Inferior parietal cortex (tissue), 1 donor: Measurements from ENCODE around the gene COL4A6.

Experiments
- DNase-seq: peaks from one replicate; pipeline ENCODE4 v3.0.0-alpha.2; 2016; ENCODE audit errors: extremely low spot score

COL4A6 gene

DNA sequence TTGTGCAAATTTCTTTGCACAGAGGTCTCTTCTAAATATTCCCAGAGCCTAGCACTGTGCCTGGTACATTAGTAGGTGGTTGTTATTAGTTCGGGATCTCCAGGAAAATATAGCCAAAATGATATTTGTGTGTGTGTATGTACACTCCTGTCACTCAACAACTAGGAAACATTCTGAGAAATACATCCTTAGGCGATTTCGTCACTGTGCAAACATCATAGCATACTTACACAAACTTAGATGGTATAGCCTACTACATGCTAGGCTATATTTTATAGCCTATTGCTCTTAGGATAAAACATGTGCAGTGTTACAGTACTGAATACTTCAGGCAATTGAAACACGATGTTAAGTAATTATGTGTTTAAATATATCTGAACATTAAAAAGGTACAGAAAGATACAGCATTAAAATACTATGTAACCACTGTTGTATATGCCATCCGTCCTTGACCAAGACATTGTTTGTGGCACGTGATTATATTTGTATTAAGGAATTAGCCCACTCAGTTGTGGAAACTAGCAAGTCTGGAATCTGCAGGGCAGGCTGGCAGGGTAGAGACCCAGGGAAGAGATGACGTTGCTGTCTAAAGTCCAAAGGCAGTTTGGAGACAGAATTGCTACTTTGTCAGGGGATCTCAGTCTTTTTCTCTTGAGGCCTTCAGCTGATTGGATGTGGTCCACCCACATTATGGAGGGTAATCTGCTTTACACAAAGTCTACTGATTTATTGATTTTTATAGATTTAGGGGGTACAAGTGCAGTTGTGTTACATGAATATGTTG lies 106.9 kb downstream of the COL4A6 start:
- DNase-seq = no peak

- DNase-seq = no peak
These were observed 114.5 kb downstream of the COL4A6 start for GRCh38 chrX:108323751-108324150.

DNA sequence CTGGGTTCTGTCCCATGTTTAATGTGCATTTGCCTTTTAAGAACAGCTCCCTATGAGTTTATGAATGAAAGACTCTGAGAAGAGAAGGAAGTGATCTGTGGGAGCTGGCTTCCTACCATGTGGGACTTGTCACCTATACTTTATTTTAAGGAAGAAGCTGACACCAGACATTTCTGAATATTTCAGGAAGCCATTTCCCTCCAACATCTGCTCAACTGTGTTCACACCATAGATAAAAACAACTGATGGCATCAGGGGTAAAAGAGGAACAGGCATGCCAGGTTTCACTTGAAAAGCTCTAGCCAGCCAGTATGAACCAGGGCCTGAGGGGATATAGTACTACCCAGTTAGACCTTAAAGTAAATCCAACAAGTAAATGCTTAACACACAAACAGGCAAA lies 116.0 kb downstream of the COL4A6 start:
- no peak for DNase-seq

GRCh38 chrX:108316456-108316855 lies 121.8 kb downstream of the COL4A6 start:
- DNase-seq = no peak

- DNase-seq = no peak
These were observed 124.6 kb downstream of the COL4A6 start for GRCh38 chrX:108313669-108314068.

GRCh38 chrX:108312957-108313356 lies 125.3 kb downstream of the COL4A6 start:
- no peak for DNase-seq

DNA sequence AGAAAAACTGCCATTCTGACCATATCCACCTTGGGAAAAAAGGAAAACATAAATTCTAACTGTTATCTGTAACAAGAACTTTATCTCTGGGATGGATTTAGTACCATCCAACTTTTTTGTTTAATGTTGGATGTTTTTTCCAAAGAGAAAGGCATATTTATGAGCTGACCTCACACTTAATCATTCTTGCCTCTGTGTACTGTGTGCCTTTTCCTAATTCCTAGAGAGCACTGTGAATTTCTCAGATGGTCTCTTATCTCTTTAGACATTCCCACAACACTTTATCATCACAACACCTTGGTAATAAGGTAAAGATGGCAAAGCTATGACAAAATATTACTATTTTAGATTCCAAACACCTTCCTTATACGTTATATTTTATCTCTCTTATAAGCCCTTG lies 126.2 kb downstream of the COL4A6 start:
- DNase-seq = no peak

- DNase-seq = no peak
These were observed 127.7 kb downstream of the COL4A6 start for GRCh38 chrX:108310506-108310905.

DNA sequence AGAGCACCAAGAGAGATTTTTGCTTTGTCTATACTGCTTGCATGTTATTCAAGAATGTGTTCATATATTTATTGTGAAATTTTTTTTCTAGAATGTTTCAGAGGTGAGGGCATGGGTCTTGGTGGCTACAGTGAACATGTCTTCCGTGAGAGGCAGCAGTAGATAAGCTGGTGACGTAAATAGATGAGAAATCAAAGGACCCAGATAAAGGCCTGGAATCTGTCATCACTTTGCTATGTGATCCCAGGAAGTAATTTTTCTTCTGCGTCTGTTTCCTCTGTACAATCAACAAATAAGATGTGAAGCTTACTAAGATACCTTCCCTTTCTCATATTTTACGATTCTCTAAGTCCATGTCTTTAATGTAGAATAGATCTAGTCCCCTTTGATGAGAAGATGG lies 129.1 kb downstream of the COL4A6 start:
- no peak for DNase-seq

GRCh38 chrX:108307132-108308085 lies 130.8 kb downstream of the COL4A6 start:
- no peak for DNase-seq

DNA sequence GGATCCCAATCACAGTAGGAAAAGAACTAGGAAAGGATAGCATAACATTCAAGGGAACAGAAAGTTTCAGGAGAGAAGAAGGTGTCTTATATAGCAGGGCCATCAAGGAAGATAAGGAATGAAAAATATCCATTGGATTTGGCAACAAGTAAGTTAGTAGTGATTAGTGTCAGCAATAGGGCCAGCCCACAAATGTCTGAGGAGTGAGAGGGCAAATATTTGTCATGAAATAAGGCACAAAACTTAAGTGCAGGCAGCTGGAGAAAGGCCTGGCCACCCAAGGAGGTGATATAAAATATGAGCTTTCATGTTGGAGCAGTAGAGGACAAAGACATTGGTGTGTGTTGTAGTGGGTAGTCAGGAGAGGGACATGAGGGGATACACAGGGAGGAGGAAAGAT lies 132.1 kb downstream of the COL4A6 start:
- DNase-seq = no peak

DNA sequence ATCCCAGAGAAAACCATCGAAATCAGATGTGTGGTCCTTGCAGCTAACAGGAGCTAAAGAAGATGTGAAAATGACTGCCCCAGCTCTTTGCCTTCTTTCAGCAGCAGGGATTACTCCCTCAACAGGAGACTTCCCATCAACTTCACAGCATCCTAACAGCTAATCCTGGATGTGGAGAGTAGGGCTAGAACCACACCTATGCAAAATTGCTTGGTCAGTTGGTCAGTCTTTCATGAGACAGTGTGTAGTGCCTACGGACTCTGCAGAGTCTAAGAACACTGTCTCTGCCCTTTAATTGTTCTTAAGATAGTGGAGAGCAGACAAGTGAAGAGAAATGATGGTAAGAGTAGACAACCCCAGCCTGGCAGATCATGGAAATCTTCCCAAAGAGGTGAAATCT lies 133.5 kb downstream of the COL4A6 start:
- DNase-seq = no peak

DNA sequence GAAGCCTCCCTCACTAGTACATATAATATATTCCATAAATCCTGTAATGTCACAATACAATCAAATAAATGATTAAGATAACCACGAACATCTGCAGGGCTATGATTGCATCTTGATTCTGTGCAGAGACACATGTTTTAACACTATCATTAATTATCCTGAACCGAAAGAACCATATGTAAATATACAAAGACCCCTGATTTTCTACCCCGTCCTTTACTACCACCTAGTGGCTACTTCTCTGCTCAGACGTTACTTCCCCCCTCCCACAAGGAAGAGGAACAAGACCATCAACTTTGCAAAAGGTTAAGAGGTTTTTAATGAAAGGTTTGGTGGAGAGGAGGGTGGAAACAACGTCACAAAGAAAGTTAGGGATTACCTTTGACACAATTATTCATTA lies 134.0 kb downstream of the COL4A6 start:
- DNase-seq = peak; percentile 1

GRCh38 chrX:108303682-108304081 lies 134.5 kb downstream of the COL4A6 start:
- no peak for DNase-seq

DNA sequence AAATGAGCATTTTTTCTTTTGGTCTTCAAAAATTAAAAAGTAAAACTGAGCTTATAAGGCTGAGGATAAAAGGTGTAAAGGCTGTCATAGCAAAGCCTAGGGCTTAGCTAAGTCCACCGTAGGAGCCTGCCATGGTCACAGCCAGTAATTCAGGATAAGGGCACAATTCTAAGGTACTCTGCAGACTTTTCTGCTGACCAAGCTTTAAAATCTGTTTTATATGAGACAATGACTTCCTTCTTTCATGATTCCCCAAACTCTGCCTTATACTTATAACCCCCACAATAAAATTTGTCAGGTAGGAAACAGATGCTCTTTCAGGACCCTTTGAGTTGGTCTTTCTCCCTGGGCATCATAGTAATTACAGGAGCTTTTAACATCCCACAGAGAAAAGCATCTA lies 138.5 kb downstream of the COL4A6 start:
- DNase-seq = no peak

GRCh38 chrX:108299101-108299591 lies 139.1 kb downstream of the COL4A6 start:
- DNase-seq = no peak

GRCh38 chrX:108298165-108298602 lies 140.0 kb downstream of the COL4A6 start:
- no peak for DNase-seq

DNA sequence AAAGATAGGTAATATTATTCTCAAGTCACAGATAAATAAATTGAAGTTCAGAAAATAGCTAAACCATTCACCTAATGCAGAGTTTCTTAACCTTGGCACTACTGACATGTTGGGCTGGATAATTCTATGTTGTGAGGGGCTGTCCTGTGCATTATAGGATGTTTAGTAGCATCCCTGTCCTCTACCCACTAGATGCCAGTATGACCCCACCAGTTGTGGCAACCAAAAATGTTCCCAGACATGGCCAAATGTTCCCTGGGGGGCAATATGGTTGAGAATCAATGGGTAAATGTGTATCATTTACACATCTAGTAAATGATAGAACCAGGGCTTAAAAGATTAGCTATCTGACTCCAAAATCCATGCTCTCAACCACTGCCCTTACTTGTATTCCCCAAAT lies 140.9 kb downstream of the COL4A6 start:
- no peak for DNase-seq

- no peak for DNase-seq
These were observed 146.2 kb downstream of the COL4A6 start for GRCh38 chrX:108292053-108292452.

- DNase-seq = no peak
These were observed 152.3 kb downstream of the COL4A6 start for GRCh38 chrX:108285918-108286317.

GRCh38 chrX:108285356-108285755 lies 152.9 kb downstream of the COL4A6 start:
- DNase-seq = no peak

GRCh38 chrX:108275732-108276131 lies 162.5 kb downstream of the COL4A6 start:
- DNase-seq = no peak

DNA sequence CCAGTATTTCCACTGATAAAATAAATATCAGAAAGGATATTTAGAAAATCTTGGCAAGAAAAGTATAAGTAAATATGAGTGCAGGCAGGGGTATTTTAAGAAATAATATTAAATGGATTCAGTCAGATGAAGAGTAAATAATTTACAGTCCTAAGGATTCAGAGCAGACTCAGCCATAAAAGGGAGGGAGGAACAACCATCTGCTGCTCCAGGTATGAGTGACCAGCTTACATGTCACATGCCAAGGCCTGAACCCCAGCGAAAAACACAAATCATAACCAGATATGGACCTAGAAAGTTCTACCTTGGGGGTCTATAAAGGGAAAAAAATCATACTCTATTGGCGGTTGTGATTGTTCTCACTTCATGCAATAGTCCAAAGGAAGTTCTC lies 166.8 kb downstream of the COL4A6 start:
- DNase-seq = no peak
